ENCODE measurements around the gene PPP4R1. TPM values are rescaled to one million over a fixed set of nuclear protein-coding genes. Genes with fewer than 3 reads are reported as not detected.

The PPP4R1 gene
- total RNA-seq, 1 experiment from 2014 or later = 71.1 TPM

GRCh38 chr18:9619056-9619455 is 4.7 kb upstream of the PPP4R1 start:
- Mint-ChIP-seq H3K4me1 (peaks cover 23% of the 10 kb centered on the region), H3K9me3 (no peaks in the 10 kb centered on the region), H3K27me3 (ENCODE audit: low read depth) (no peaks in the 10 kb centered on the region), H3K36me3 (no peaks in the 10 kb centered on the region), H3K27ac (no peak overlapping the region), H3K4me3 (no peak overlapping the region)
- POLR2A ChIA-PET = no interaction called here
- CTCF ChIA-PET = interaction anchor here (0.6 kb wide), 2 partner anchors 43 to 901 kb away, joined by 3 read pairs; no protein-coding TSS in a partner anchor
- TF ChIP-seq ZNF281 (CRISPR knock-in tag; IDR thresholded peaks at IDR 0.05) (no peak), TEAD1 (CRISPR knock-in tag; IDR thresholded peaks at IDR 0.05) (no peak), NFE2L1 (CRISPR knock-in tag; IDR thresholded peaks at IDR 0.05) (no peak), AR (CRISPR knock-in tag; IDR thresholded peaks at IDR 0.05) (no peak)
- DNase-seq (ENCODE audit: low spot score) (no peak), ATAC-seq (no peak)

GRCh38 chr18:9617006-9617542 is 2.7 kb upstream of the PPP4R1 start:
- TF ChIP-seq CBFB (CRISPR knock-in tag; IDR thresholded peaks at IDR 0.05; ENCODE audit: low read depth) = no peak
- H3K27ac Mint-ChIP-seq = no peak overlapping the region
- peaks cover 39% of the 10 kb centered on the region for H3K4me1 Mint-ChIP-seq
- peaks cover under 1% of the 10 kb centered on the region for H3K36me3 Mint-ChIP-seq
- no peak overlapping the region for H3K4me3 Mint-ChIP-seq
- ChIA-PET CTCF (interaction anchor here (2.2 kb wide), 1 partner anchor 42 kb away, joined by 7 read pairs; no protein-coding TSS in a partner anchor), POLR2A (no interaction called here)
- no peaks in the 10 kb centered on the region for H3K27me3 Mint-ChIP-seq (ENCODE audit: low read depth)
- no peak for ATAC-seq
- no peaks in the 10 kb centered on the region for H3K9me3 Mint-ChIP-seq
- no peak for DNase-seq (ENCODE audit: low spot score)

- H3K27me3 Mint-ChIP-seq (ENCODE audit: low read depth) = no peaks in the 10 kb centered on the region
- DNase-seq (ENCODE audit: low spot score) (no peak), ATAC-seq (no peak)
- TF ChIP-seq GABPB1 (CRISPR knock-in tag; IDR thresholded peaks at IDR 0.05) = no peak
- no peak for TF ChIP-seq ZNF281 (CRISPR knock-in tag; IDR thresholded peaks at IDR 0.05)
- TF ChIP-seq NR3C1 (CRISPR knock-in tag; conservative IDR thresholded peaks at IDR 0.05; ENCODE audit: low read depth) = no peak
- TF ChIP-seq CDX4 (CRISPR knock-in tag; IDR thresholded peaks at IDR 0.05; ENCODE audit: borderline replicate concordance) = no peak
- no peak for TF ChIP-seq ZBTB43 (CRISPR knock-in tag; IDR thresholded peaks at IDR 0.05)
- TF ChIP-seq ZNF671 (CRISPR knock-in tag; IDR thresholded peaks at IDR 0.05) = no peak
- TF ChIP-seq EMX1 (CRISPR knock-in tag; IDR thresholded peaks at IDR 0.05) = no peak
- TF ChIP-seq GTF2I (CRISPR knock-in tag; conservative IDR thresholded peaks at IDR 0.05) = no peak
- TF ChIP-seq TP53 (CRISPR knock-in tag; IDR thresholded peaks at IDR 0.05) = no peak
- H3K4me1 Mint-ChIP-seq = peaks cover 41% of the 10 kb centered on the region
- no peaks in the 10 kb centered on the region for H3K9me3 Mint-ChIP-seq
- peak overlapping the region; percentile 61; the same call in 1 of the 2 replicates for H3K4me3 Mint-ChIP-seq
- H3K27ac Mint-ChIP-seq = no peak overlapping the region; the same call in 1 of the 2 replicates
- H3K36me3 Mint-ChIP-seq = peaks cover 8% of the 10 kb centered on the region
- ChIA-PET POLR2A (interaction anchor here (0.9 to 1.4 kb wide), 3 partner anchors 23 to 298 kb away, joined by 3 to 7 read pairs (median 4); partner anchors contain the start of gene VAPA), CTCF (interaction anchor here (1.2 to 2.2 kb wide), 2 partner anchors 41 to 45 kb away, joined by 3 to 7 read pairs; no protein-coding TSS in a partner anchor)
Observed at GRCh38 chr18:9616049-9616448, 1.7 kb upstream of the PPP4R1 start.
